Measurements from ENCODE around the gene DCAF16. TPM values are rescaled to one million over a fixed set of nuclear protein-coding genes. Genes with fewer than 3 reads are reported as not detected.

The DCAF16 gene
- total RNA-seq, 1 experiment from 2014 or later, result 34.8 TPM

DNA sequence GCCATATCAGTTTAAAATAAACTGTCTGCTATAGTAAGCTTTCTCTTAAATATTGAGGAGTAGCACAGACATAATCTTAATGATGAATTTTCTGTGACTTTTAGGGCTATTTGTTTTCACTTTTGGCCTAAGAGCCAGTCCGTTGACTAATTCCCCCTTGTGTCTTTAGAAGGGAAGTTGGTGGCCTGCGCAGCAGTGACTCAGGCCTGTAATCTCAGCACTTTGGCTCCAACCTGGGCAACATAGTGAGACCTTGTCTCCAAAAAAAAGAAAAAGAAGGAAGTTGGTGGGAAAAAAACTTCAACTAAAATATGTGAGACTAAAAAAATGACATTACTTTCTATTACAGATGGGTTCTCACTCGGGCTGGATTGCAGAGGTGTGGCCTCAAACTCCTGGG lies 3.6 kb upstream of the DCAF16 start:
- Mint-ChIP-seq H3K27me3 (ENCODE audit: unreplicated experiment) (no peaks in the 10 kb centered on the region), H3K4me3 (ENCODE audit: low read depth, unreplicated experiment) (no peak overlapping the region), H3K27ac (ENCODE audit: unreplicated experiment) (no peak overlapping the region), H3K36me3 (ENCODE audit: insufficient read depth, unreplicated experiment) (peaks cover 27% of the 10 kb centered on the region), H3K9me3 (ENCODE audit: low read depth, unreplicated experiment) (no peaks in the 10 kb centered on the region), H3K4me1 (ENCODE audit: low read depth, unreplicated experiment) (peaks cover 9% of the 10 kb centered on the region)
- intact Hi-C loops (cut with micrococcal nuclease; ENCODE audit: unreplicated experiment), result loop anchor here (10.0 kb wide), 1 partner anchor 211 kb away; the partner anchor contains the start of gene LCORL
- no TSS peak for BruUV-seq (replicated peaks)
- TF ChIP-seq, protein P1, sequence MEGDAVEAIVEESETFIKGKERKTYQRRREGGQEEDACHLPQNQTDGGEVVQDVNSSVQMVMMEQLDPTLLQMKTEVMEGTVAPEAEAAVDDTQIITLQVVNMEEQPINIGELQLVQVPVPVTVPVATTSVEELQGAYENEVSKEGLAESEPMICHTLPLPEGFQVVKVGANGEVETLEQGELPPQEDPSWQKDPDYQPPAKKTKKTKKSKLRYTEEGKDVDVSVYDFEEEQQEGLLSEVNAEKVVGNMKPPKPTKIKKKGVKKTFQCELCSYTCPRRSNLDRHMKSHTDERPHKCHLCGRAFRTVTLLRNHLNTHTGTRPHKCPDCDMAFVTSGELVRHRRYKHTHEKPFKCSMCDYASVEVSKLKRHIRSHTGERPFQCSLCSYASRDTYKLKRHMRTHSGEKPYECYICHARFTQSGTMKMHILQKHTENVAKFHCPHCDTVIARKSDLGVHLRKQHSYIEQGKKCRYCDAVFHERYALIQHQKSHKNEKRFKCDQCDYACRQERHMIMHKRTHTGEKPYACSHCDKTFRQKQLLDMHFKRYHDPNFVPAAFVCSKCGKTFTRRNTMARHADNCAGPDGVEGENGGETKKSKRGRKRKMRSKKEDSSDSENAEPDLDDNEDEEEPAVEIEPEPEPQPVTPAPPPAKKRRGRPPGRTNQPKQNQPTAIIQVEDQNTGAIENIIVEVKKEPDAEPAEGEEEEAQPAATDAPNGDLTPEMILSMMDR (IDR thresholded peaks at IDR 0.05; ENCODE audit: unreplicated experiment), result no peak
- CTCF ChIA-PET, result no interaction called here
- no peak for DNase-seq

DNA sequence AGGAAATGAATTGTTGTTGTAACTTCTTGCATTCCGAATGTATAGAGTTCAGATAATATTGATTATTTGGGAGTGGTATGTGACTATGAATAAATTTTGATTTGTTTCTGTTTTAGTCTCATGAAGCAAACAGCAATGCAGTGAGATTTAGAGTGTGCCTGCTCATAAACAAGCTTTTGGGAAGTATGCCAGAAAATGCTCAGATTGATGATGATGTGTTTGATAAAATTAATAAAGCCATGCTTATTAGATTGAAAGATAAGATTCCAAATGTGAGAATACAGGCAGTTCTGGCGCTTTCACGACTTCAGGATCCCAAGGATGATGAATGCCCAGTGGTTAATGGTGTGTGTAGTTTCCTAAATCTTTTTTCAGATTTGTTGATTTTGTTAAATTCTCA lies 2.2 kb upstream of the DCAF16 start:
- H3K27ac Mint-ChIP-seq (ENCODE audit: unreplicated experiment), result no peak overlapping the region
- CTCF ChIA-PET, result no interaction called here
- H3K27me3 Mint-ChIP-seq (ENCODE audit: unreplicated experiment), result no peaks in the 10 kb centered on the region
- intact Hi-C loops (cut with micrococcal nuclease; ENCODE audit: unreplicated experiment), result loop anchor here (10.0 kb wide), 1 partner anchor 212 kb away; the partner anchor contains the start of gene LCORL
- peaks cover 9% of the 10 kb centered on the region for H3K4me1 Mint-ChIP-seq (ENCODE audit: low read depth, unreplicated experiment)
- TF ChIP-seq, protein P1 (IDR thresholded peaks at IDR 0.05; ENCODE audit: unreplicated experiment), result no peak
- no peak for DNase-seq
- H3K9me3 Mint-ChIP-seq (ENCODE audit: low read depth, unreplicated experiment), result no peaks in the 10 kb centered on the region
- peak overlapping the region; percentile 91 for H3K4me3 Mint-ChIP-seq (ENCODE audit: low read depth, unreplicated experiment)
- H3K36me3 Mint-ChIP-seq (ENCODE audit: insufficient read depth, unreplicated experiment), result peaks cover 27% of the 10 kb centered on the region
- no TSS peak for BruUV-seq (replicated peaks)

DNA sequence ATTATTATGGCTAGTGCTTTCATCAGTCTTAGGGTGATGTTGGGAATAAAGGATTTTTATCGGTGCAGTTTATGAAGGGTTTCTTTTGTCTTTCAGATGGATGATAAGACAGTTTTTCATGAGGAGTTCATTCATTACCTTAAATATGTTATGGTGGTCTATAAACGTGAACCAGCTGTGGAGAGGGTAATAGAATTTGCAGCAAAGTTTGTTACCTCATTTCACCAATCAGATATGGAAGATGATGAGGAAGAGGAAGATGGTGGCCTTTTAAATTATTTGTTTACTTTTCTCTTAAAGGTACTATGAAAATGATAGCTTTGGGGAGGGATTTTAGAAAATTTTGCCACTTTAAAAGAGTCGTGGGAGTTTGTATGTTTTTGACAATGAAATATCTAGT lies 1.6 kb upstream of the DCAF16 start:
- Mint-ChIP-seq H3K27ac (ENCODE audit: unreplicated experiment) (peak overlapping the region; percentile 32), H3K9me3 (ENCODE audit: low read depth, unreplicated experiment) (no peaks in the 10 kb centered on the region), H3K27me3 (ENCODE audit: unreplicated experiment) (no peaks in the 10 kb centered on the region), H3K4me1 (ENCODE audit: low read depth, unreplicated experiment) (peaks cover 9% of the 10 kb centered on the region), H3K4me3 (ENCODE audit: low read depth, unreplicated experiment) (peak overlapping the region; percentile 91), H3K36me3 (ENCODE audit: insufficient read depth, unreplicated experiment) (peaks cover 27% of the 10 kb centered on the region)
- CTCF ChIA-PET, result no interaction called here
- intact Hi-C loops (cut with micrococcal nuclease; ENCODE audit: unreplicated experiment), result loop anchor here (10.0 kb wide), 1 partner anchor 213 kb away; the partner anchor contains the start of gene LCORL
- TF ChIP-seq, protein P1 (IDR thresholded peaks at IDR 0.05; ENCODE audit: unreplicated experiment), result no peak
- no peak for DNase-seq
- no TSS peak for BruUV-seq (replicated peaks)

DNA sequence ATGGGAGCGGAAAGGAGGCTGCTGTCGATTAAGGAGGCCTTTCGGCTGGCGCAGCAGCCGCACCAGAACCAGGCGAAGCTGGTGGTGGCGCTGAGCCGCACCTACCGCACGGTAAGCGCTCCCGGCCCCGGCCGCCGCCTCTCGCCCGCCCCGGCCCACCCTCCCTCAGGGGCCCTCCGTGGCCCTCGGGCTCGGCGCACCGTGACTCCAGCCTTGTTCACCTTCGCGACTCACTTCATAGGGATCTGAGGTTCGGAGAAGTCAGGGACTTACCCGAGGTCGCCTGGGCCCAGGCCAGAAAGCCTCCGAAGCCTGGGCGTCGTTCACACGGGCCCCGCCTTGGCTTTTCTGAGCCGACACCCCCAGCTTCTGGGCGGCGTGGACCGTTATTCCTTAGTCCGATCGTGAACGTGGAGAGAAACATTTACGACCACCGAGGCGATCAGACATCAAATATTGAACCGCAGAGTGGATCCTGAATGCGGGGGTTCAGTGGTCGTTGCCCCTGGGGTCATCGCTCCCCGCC lies 584 bp upstream of the DCAF16 start:
- CTCF ChIA-PET, result no interaction called here
- Mint-ChIP-seq H3K27me3 (ENCODE audit: unreplicated experiment) (no peaks in the 10 kb centered on the region), H3K36me3 (ENCODE audit: insufficient read depth, unreplicated experiment) (peaks cover 27% of the 10 kb centered on the region), H3K9me3 (ENCODE audit: low read depth, unreplicated experiment) (no peaks in the 10 kb centered on the region), H3K27ac (ENCODE audit: unreplicated experiment) (peak overlapping the region; percentile 89), H3K4me1 (ENCODE audit: low read depth, unreplicated experiment) (peaks cover 9% of the 10 kb centered on the region), H3K4me3 (ENCODE audit: low read depth, unreplicated experiment) (peak overlapping the region; percentile 91)
- no peak for DNase-seq
- intact Hi-C loops (cut with micrococcal nuclease; ENCODE audit: unreplicated experiment), result loop anchor here (10.0 kb wide), 1 partner anchor 214 kb away; the partner anchor contains the start of gene LCORL
- no TSS peak for BruUV-seq (replicated peaks)
- TF ChIP-seq, protein P1 (IDR thresholded peaks at IDR 0.05; ENCODE audit: unreplicated experiment), result no peak

Measured in Calu3 (cell line).